M059J (cell line): ENCODE data around the gene TSHZ1. TPM values are rescaled to one million over a fixed set of nuclear protein-coding genes. Genes with fewer than 3 reads are reported as not detected.
A peak's percentile ranks its signal among the peaks of the same experiment; 100 is the strongest.

ENCODE experiments used
- DNase-seq: peaks from one replicate; pipeline ENCODE4 v3.0.0-alpha.2; 2012; ENCODE audit warnings: low read depth
- total RNA-seq: library from RNA; depleted of rRNA; stranded (reverse); fragments of >200 nt; shearing (Covaris generic); gene quantifications from 2 replicates; pipeline ENCODE4 v1.2.3, GENCODE V29; 2014; rRNA removed

TSHZ1 gene
- total RNA-seq: 5.5 and 5.9 TPM in 2 replicates

- peak; percentile 90 for DNase-seq
Measured at GRCh38 chr18:75210274-75211001, at the start of gene TSHZ1. Gene TSHZ1, plus strand, starts transcription at chr18:75210797. Its CDS starts 1,080 bp downstream, at chr18:75211877.

GRCh38 chr18:75161256-75162028 is 49.2 kb upstream of the TSHZ1 start:
- DNase-seq: peak; percentile 40

GRCh38 chr18:75162467-75162866 is 48.1 kb upstream of the TSHZ1 start:
- DNase-seq: peak; percentile 57

GRCh38 chr18:75162978-75163377 is 47.6 kb upstream of the TSHZ1 start:
- no peak for DNase-seq

GRCh38 chr18:75163736-75164135 is 46.9 kb upstream of the TSHZ1 start:
- DNase-seq: no peak

- no peak for DNase-seq
Measured at GRCh38 chr18:75164479-75164878, 46.1 kb upstream of the TSHZ1 start.

- DNase-seq: no peak
Measured at GRCh38 chr18:75165926-75166325, 44.7 kb upstream of the TSHZ1 start.

- DNase-seq: no peak
Measured at GRCh38 chr18:75167137-75167536, 43.5 kb upstream of the TSHZ1 start.

- DNase-seq: no peak
Measured at GRCh38 chr18:75167759-75168618, 42.6 kb upstream of the TSHZ1 start.

- no peak for DNase-seq
Measured at GRCh38 chr18:75168619-75169018, 42.0 kb upstream of the TSHZ1 start.

- no peak for DNase-seq
Measured at GRCh38 chr18:75169411-75169810, 41.2 kb upstream of the TSHZ1 start.

- DNase-seq: no peak
Measured at GRCh38 chr18:75170022-75170789, 40.4 kb upstream of the TSHZ1 start.

GRCh38 chr18:75170916-75171315 is 39.7 kb upstream of the TSHZ1 start:
- DNase-seq: no peak

- DNase-seq: no peak
Measured at GRCh38 chr18:75172299-75173124, 38.1 kb upstream of the TSHZ1 start.

- peak; percentile 28 for DNase-seq
Measured at GRCh38 chr18:75173125-75173432, 37.5 kb upstream of the TSHZ1 start.

GRCh38 chr18:75173738-75174137 is 36.9 kb upstream of the TSHZ1 start:
- no peak for DNase-seq

GRCh38 chr18:75176849-75177248 is 33.7 kb upstream of the TSHZ1 start:
- DNase-seq: no peak

- no peak for DNase-seq
Measured at GRCh38 chr18:75178376-75178775, 32.2 kb upstream of the TSHZ1 start.

GRCh38 chr18:75179819-75180600 is 30.6 kb upstream of the TSHZ1 start:
- no peak for DNase-seq

- peak; percentile 61 for DNase-seq
Measured at GRCh38 chr18:75183524-75183923, 27.1 kb upstream of the TSHZ1 start.
